HepG2 (cell line): ENCODE measurements around the gene RPL3. TPM values are rescaled to one million over a fixed set of nuclear protein-coding genes. Genes with fewer than 3 reads are reported as not detected.

ENCODE experiments used
- ATAC-seq: fragments of 200-7000 bp; cut with Tn5 transposase; 3 replicates; pipeline ENCODE4 v1.9.1; 2020; ENCODE audit warnings: mild to moderate bottlenecking, moderate library complexity
- BruUV-seq: library from RNA; stranded (reverse); fragments of 400-500 nt; replicated peaks from 2 replicates; lab custom pipeline; 2021; lab: Mats Ljungman, UMichigan
- CTCF ChIA-PET: fragments of 300-600 bp; formaldehyde crosslinking; extraction: SDS; loops from one replicate; lab custom pipeline; 2021; ENCODE audit warnings: low total read pairs, inconsistent platforms, low intra/inter-chr PET ratio; lab: Yijun Ruan, JAX
- POLR2A ChIA-PET: fragments of 350-600 bp; sonication (Branson Sonifier 250); formaldehyde crosslinking; loops from one replicate; lab custom pipeline; 2020; ENCODE audit warnings: antibody characterized with exemption, inconsistent platforms; lab: Yijun Ruan, JAX
- DNase-seq: peaks from one replicate; pipeline ENCODE4 v3.0.0-alpha.2; 2015; ENCODE audit warnings: low spot score
- FAIRE-seq: peaks from 3 replicates; lab custom pipeline; 2011; peaks lifted over from hg19 to GRCh38; lab: Jason Lieb, UNC
- H2AFZ ChIP-seq: one replicate; pipeline ENCODE4 v1.6.1; 2011; ENCODE audit warnings: low read length, inconsistent platforms
- H3K27ac ChIP-seq: fragments of 300-600 bp; 3 replicates; pipeline ENCODE4 v1.8.0; 2011; ENCODE audit warnings: mixed run types, mild to moderate bottlenecking, mixed read lengths, low read length, inconsistent platforms; ENCODE audit not compliant: insufficient read depth; ENCODE audit errors: extremely low read length
- H3K27me3 ChIP-seq, 2 experiments: fragments of 200-600 bp in 1 of 2; 2 replicates in 1 of 2; 3 replicates in 1 of 2; pipeline versions ENCODE4 v1.6.0 to v1.8.0; 2011; ENCODE audit warnings: low read length in 2 of 2, mild to moderate bottlenecking in 2 of 2, moderate library complexity in 2 of 2, inconsistent platforms in 1 of 2; ENCODE audit not compliant: insufficient read depth in 2 of 2, control insufficient read depth in 1 of 2
- H3K36me3 ChIP-seq, 2 experiments: fragments of 200-600 bp in 1 of 2; replicated peaks in 1 of 2; 2 replicates in 1 of 2; 3 replicates in 1 of 2; pipeline versions ENCODE4 v1.5.1 to v1.8.0; 2011; ENCODE audit warnings: low read length in 2 of 2, inconsistent platforms in 1 of 2; ENCODE audit not compliant: insufficient read depth in 2 of 2, control insufficient read depth in 1 of 2
- H3K4me1 ChIP-seq: 2 replicates; pipeline ENCODE4 v1.5.1; 2012; ENCODE audit warnings: low read length, inconsistent platforms; ENCODE audit not compliant: insufficient read depth
- H3K4me2 ChIP-seq: 2 replicates; pipeline ENCODE4 v1.6.0; 2011; ENCODE audit warnings: low read depth, low read length, inconsistent platforms
- H3K4me3 ChIP-seq, 3 experiments: fragments of 200-600 bp in 1 of 3; sonication (generic), shearing (Covaris generic) in 1 of 3; replicated peaks in 1 of 3; 2 replicates each; pipeline ENCODE4 v1.5.1; 2011 to 2016; ENCODE audit warnings: low read length in 3 of 3, inconsistent platforms in 2 of 3, low read depth in 2 of 3, mild to moderate bottlenecking in 2 of 3, control low read depth in 1 of 3, mixed read lengths in 1 of 3; ENCODE audit not compliant: insufficient read depth in 1 of 3
- H3K79me2 ChIP-seq: one replicate; pipeline ENCODE4 v1.6.1; 2011; ENCODE audit warnings: low read length, inconsistent platforms; ENCODE audit not compliant: insufficient read depth
- H3K9ac ChIP-seq: 2 replicates; pipeline ENCODE4 v1.6.0; 2011; ENCODE audit warnings: mild to moderate bottlenecking, low read depth, low read length, inconsistent platforms; ENCODE audit not compliant: insufficient read depth
- H3K9me3 ChIP-seq: 2 replicates; pipeline ENCODE4 v1.5.1; 2012; ENCODE audit warnings: mild to moderate bottlenecking, low read length
- H4K20me1 ChIP-seq: 2 replicates; pipeline ENCODE4 v1.6.0; 2011; ENCODE audit warnings: inconsistent platforms, mild to moderate bottlenecking, low read length, moderate library complexity; ENCODE audit not compliant: insufficient read depth
- ATF7-NPFF ChIP-seq: sonication (generic); formaldehyde crosslinking; IDR thresholded peaks from 2 replicates; pipeline ENCODE4 v1.8.1; 2023; ENCODE audit warnings: mild to moderate bottlenecking, low read depth, missing genetic modification reagents, moderate library complexity
- BHLHE40 ChIP-seq: IDR thresholded peaks from 2 replicates; pipeline ENCODE4 v1.6.1; 2011; ENCODE audit warnings: low read length, improper control_type of control experiment
- CEBPG ChIP-seq: IDR thresholded peaks from 2 replicates; pipeline ENCODE4 v1.6.1; 2016
- FOSL2 ChIP-seq: sonication (generic); formaldehyde crosslinking; IDR thresholded peaks from 2 replicates; pipeline ENCODE4 v1.4.0; 2020; ENCODE audit warnings: missing genetic modification reagents
- GATAD2A ChIP-seq: IDR thresholded peaks from 2 replicates; pipeline ENCODE4 v1.6.1; 2016
- HDAC1 ChIP-seq: sonication (generic); formaldehyde crosslinking; IDR thresholded peaks from 2 replicates; pipeline ENCODE4 v1.5.1; 2020; ENCODE audit warnings: mild to moderate bottlenecking, missing genetic modification reagents
- HIVEP1 ChIP-seq: sonication (generic); formaldehyde crosslinking; IDR thresholded peaks from 2 replicates; pipeline ENCODE4 v1.4.0; 2020; ENCODE audit warnings: mild to moderate bottlenecking, missing genetic modification reagents
- KLF12 ChIP-seq: sonication (generic); formaldehyde crosslinking; IDR thresholded peaks from 2 replicates; pipeline ENCODE4 v1.4.0; 2020; ENCODE audit warnings: missing genetic modification reagents, borderline replicate concordance
- LCORL ChIP-seq, 2 experiments: fragments of 450-650 bp in 1 of 2; sonication (generic) in 1 of 2; formaldehyde crosslinking in 1 of 2; IDR thresholded peaks; 2 replicates each; pipeline versions ENCODE4 v1.5.0 to v1.6.1; 2017 to 2020; ENCODE audit warnings: antibody characterized with exemption in 1 of 2, missing genetic modification reagents in 1 of 2
- MXI1 ChIP-seq: IDR thresholded peaks from 3 replicates; pipeline ENCODE4 v1.6.1; 2012; ENCODE audit warnings: low read depth, low read length, inconsistent platforms, borderline replicate concordance
- NONO ChIP-seq, 2 experiments: fragments of 450-650 bp in 1 of 2; sonication (generic) in 1 of 2; formaldehyde crosslinking in 1 of 2; IDR thresholded peaks in 1 of 2; conservative IDR thresholded peaks in 1 of 2; 2 replicates each; pipeline versions ENCODE4 v1.6.1 to v1.8.0; 2017 to 2022; ENCODE audit warnings: mild to moderate bottlenecking in 1 of 2, missing genetic modification reagents in 1 of 2, moderate library complexity in 1 of 2
- PHF21A ChIP-seq: sonication (generic); formaldehyde crosslinking; IDR thresholded peaks from 2 replicates; pipeline ENCODE4 v1.5.0; 2020; ENCODE audit warnings: mild to moderate bottlenecking, missing genetic modification reagents
- PREB ChIP-seq: sonication (generic); formaldehyde crosslinking; IDR thresholded peaks from 2 replicates; pipeline ENCODE4 v1.4.0; 2020; ENCODE audit warnings: missing genetic modification reagents
- RFXANK ChIP-seq: IDR thresholded peaks from 2 replicates; pipeline ENCODE4 v1.6.1; 2016
- RXRB ChIP-seq: IDR thresholded peaks from 2 replicates; pipeline ENCODE4 v1.6.1; 2016; ENCODE audit warnings: borderline replicate concordance, missing genetic modification reagents, missing compliant biosample characterization
- SALL1 ChIP-seq: sonication (generic); formaldehyde crosslinking; IDR thresholded peaks from 2 replicates; pipeline ENCODE4 v1.8.0; 2022; ENCODE audit warnings: mild to moderate bottlenecking, missing genetic modification reagents
- STAG1 ChIP-seq: sonication (generic); formaldehyde crosslinking; IDR thresholded peaks from 2 replicates; pipeline ENCODE4 v1.4.0; 2020; ENCODE audit warnings: missing genetic modification reagents
- TBX2 ChIP-seq: sonication (generic); formaldehyde crosslinking; IDR thresholded peaks from 2 replicates; pipeline ENCODE4 v1.5.0; 2020; ENCODE audit warnings: missing genetic modification reagents, mild to moderate bottlenecking, borderline replicate concordance
- ZNF282 ChIP-seq: fragments of 450-650 bp; IDR thresholded peaks from 2 replicates; pipeline ENCODE4 v1.6.1; 2018; ENCODE audit not compliant: partially characterized antibody
- ZNF317 ChIP-seq: sonication (generic); formaldehyde crosslinking; IDR thresholded peaks from 2 replicates; pipeline ENCODE4 v1.5.0; 2020; ENCODE audit warnings: mild to moderate bottlenecking, missing genetic modification reagents
- ZNF362 ChIP-seq: sonication (generic); formaldehyde crosslinking; IDR thresholded peaks from 2 replicates; pipeline ENCODE4 v1.4.0; 2020; ENCODE audit warnings: missing genetic modification reagents, mild to moderate bottlenecking, borderline replicate concordance
- ZNF430 ChIP-seq: sonication (generic); formaldehyde crosslinking; IDR thresholded peaks from 2 replicates; pipeline ENCODE4 v1.9.0; 2021; ENCODE audit warnings: mild to moderate bottlenecking, missing genetic modification reagents
- ZNF672 ChIP-seq: sonication (generic); formaldehyde crosslinking; IDR thresholded peaks from 2 replicates; pipeline ENCODE4 v1.8.1; 2022; ENCODE audit warnings: missing genetic modification reagents
- ZNF768 ChIP-seq: sonication (generic); formaldehyde crosslinking; IDR thresholded peaks from 2 replicates; pipeline ENCODE4 v1.4.0; 2020; ENCODE audit warnings: missing genetic modification reagents
- WGBS: methylation state at CpG from one replicate; pipeline ENCODE4 v1.1.6; 2017; ENCODE audit warnings: low lambda C conversion rate; 5-methylcytosine and 5-hydroxymethylcytosine counted together
- in situ Hi-C: cut with HindIII; loops from 2 replicates; pipeline ENCODE4 v1.10.0; 2017; ENCODE audit warnings: low pct_unique_long_range_greater_than_20kb; ENCODE audit not compliant: extremely low pct_ligation_motif_present
- intact Hi-C: fragments of 100-400 bp; cut with micrococcal nuclease; formaldehyde crosslinking; loops from one replicate; pipeline ENCODE4 v1.10.0; 2022; ENCODE audit not compliant: unreplicated experiment
- polyA plus RNA-seq, 8 experiments: library from polyadenylated mRNA; depleted of rRNA in 3 of 8; stranded (reverse) in 7 of 8; unstranded in 1 of 8; fragments of >200 nt; fragmentation: Illumina TruSeq in 4 of 8; extraction: Trizol in 4 of 8; gene quantifications; 2 replicates each; pipeline versions ENCODE4 v1.2.1 to v1.2.3, GENCODE V29; 2011 to 2016; ENCODE audit warnings: low read depth in 4 of 8, missing spikeins in 1 of 8, mixed read lengths in 1 of 8; ENCODE audit not compliant: insufficient read depth in 1 of 8
- total RNA-seq, 5 experiments: library from RNA; depleted of rRNA; stranded (reverse); fragments of >200 nt; fragmentation: Illumina TruSeq; extraction: Trizol; gene quantifications; 2 replicates each; pipeline ENCODE4 v1.2.3, GENCODE V29; 2016; ENCODE audit warnings: low read depth in 1 of 5

The RPL3 gene
- total and polyA plus RNA-seq, 2 of the 13 experiments (the other 11 are each of a cell fraction or from before 2014, with no cell fraction given): 1,051 to 3,279 TPM

GRCh38 chr22:39308614-39309363, 10.6 kb downstream of the RPL3 start:
- no peaks in the 10 kb centered on the region for H3K27me3 ChIP-seq
- no peak for DNase-seq
- in situ Hi-C loops (no loop called here), intact Hi-C loops (loop anchor here (2.0 kb wide), 1 partner anchor 138 kb away; no protein-coding TSS in a partner anchor)
- peak overlapping the region; percentile 64 for H3K4me2 ChIP-seq
- peaks cover 52% of the 10 kb centered on the region for H3K4me1 ChIP-seq
- 3% methylated on average over 17 of the region's 24 CpGs for WGBS
- no peak overlapping the region for H2AFZ ChIP-seq
- no peak overlapping the region for H3K27ac ChIP-seq
- no peaks in the 10 kb centered on the region for H3K79me2 ChIP-seq
- peak overlapping the region; percentile 44; the same call in 1 of the 2 replicates for H3K9ac ChIP-seq
- no peaks in the 10 kb centered on the region for H3K9me3 ChIP-seq
- ChIA-PET CTCF (interaction anchor here (5.1 kb wide), 1 partner anchor 138 kb away, joined by 27 read pairs; no protein-coding TSS in a partner anchor), POLR2A (interaction anchor here (0.6 to 3.7 kb wide), 8 partner anchors 9 to 157 kb away, joined by 3 to 63 read pairs (median 4); partner anchors contain the start of genes CBX7 and RPL3)
- FAIRE-seq: no peak
- peaks cover 11 to 19% of the 10 kb centered on the region in 2 experiments for H3K36me3 ChIP-seq
- H4K20me1 ChIP-seq: peaks cover 18% of the 10 kb centered on the region
- ATAC-seq: peak; percentile 10
- H3K4me3 ChIP-seq: peak overlapping the region in 2 of 3 experiments; percentile 45 to 62; a peak in 5 of 6 replicates
- BruUV-seq: no TSS peak
- TF ChIP-seq RFXANK: no peak
- TF ChIP-seq ZNF282: no peak
- TF ChIP-seq ZNF672 (CRISPR knock-in tag): no peak
- TF ChIP-seq LCORL (IDR thresholded peaks at IDR 0.05): no peak
- peak; percentile 12; the same call in 1 of the 2 replicates for TF ChIP-seq LCORL (CRISPR knock-in tag; IDR thresholded peaks at IDR 0.05)
- TF ChIP-seq HIVEP1 (CRISPR knock-in tag): peak; percentile 41; the same call in 1 of the 2 replicates
- TF ChIP-seq NONO (IDR thresholded peaks at IDR 0.05): no peak
- TF ChIP-seq NONO (CRISPR knock-in tag; conservative IDR thresholded peaks at IDR 0.05): 0 out of 2 replicates have a peak, but pooled peaks have one; percentile 23
- peak; percentile 88 for TF ChIP-seq ZNF317 (CRISPR knock-in tag)
- TF ChIP-seq RXRB (CRISPR knock-in tag): 0 out of 2 replicates have a peak, but pooled peaks have one; percentile 29
- no peak for TF ChIP-seq ZNF362 (CRISPR knock-in tag)
- TF ChIP-seq SALL1 (CRISPR knock-in tag): peak; percentile 42; the same call in 1 of the 2 replicates
- 0 out of 2 replicates have a peak, but pooled peaks have one; percentile 35 for TF ChIP-seq TBX2 (CRISPR knock-in tag)
- no peak for TF ChIP-seq HDAC1 (CRISPR knock-in tag)
- peak; percentile 39; the same call in 1 of the 2 replicates for TF ChIP-seq PHF21A (CRISPR knock-in tag)
- TF ChIP-seq CEBPG: peak; percentile 55; the same call in 1 of the 2 replicates
- TF ChIP-seq KLF12 (CRISPR knock-in tag): 0 out of 2 replicates have a peak, but pooled peaks have one; percentile 16
- peak; percentile 93 for TF ChIP-seq FOSL2 (CRISPR knock-in tag)
- TF ChIP-seq ZNF768: no peak
- TF ChIP-seq BHLHE40: peak; percentile 20; the same call in 1 of the 2 replicates
- peak; percentile 44 for TF ChIP-seq STAG1 (CRISPR knock-in tag)
- TF ChIP-seq GATAD2A (CRISPR knock-in tag): 0 out of 2 replicates have a peak, but pooled peaks have one; percentile 39
- TF ChIP-seq ZNF430 (CRISPR knock-in tag): 0 out of 2 replicates have a peak, but pooled peaks have one; percentile 37
- no peak for TF ChIP-seq PREB (CRISPR knock-in tag)
- TF ChIP-seq MXI1: peak; percentile 14; the same call in 1 of the 3 replicates
- TF ChIP-seq ATF7-NPFF (CRISPR knock-in tag): no peak
